Measurements from ENCODE around the gene CCDC12.

DNA sequence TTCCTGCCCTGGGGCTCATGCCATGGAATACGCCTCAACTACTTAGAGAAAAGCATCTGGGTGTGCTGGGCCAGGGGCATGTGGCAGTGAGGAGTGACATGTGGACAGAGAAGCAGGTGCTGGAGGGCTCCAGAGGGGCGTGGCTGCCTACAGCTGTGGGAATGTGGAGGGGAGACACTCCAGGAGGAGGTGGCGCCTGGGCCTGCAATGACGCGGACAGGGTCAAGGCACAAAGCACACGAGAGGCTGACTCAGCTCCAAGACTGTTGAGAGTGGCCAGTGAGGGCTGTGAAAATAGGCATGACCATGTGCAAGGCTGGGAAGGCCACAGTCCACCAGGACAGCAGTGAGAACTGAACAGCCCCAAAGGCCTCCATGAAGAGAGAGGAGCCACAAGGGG is 50.5 kb downstream of the CCDC12 start:
- TF ChIP-seq ELF4 (IDR thresholded peaks at IDR 0.05) (no peak), SUZ12 (IDR thresholded peaks at IDR 0.05) (no peak), SP1 (IDR thresholded peaks at IDR 0.05) (no peak), LEF1 (IDR thresholded peaks at IDR 0.05; ENCODE audit: borderline replicate concordance) (no peak), ARNT (IDR thresholded peaks at IDR 0.05) (no peak), FOXM1 (IDR thresholded peaks at IDR 0.05; ENCODE audit: borderline replicate concordance) (no peak), ZNF384 (IDR thresholded peaks at IDR 0.05) (no peak), FOXK2 (IDR thresholded peaks at IDR 0.05) (no peak), HDGF (IDR thresholded peaks at IDR 0.05; ENCODE audit: borderline replicate concordance) (no peak)
